ACHN (cell line): Measurements from ENCODE around the gene ADAM19.

Experiments used
- DNase-seq: peaks from one replicate; pipeline ENCODE4 v3.0.0-alpha.2; 2015
- in situ Hi-C: cut with HindIII; loops from 2 replicates; pipeline ENCODE4 v1.10.0; 2017; ENCODE audit warnings: low sequenced_read_pairs, low pct_ligation_motif_present, low pct_unique_long_range_greater_than_20kb

ADAM19 gene

DNA sequence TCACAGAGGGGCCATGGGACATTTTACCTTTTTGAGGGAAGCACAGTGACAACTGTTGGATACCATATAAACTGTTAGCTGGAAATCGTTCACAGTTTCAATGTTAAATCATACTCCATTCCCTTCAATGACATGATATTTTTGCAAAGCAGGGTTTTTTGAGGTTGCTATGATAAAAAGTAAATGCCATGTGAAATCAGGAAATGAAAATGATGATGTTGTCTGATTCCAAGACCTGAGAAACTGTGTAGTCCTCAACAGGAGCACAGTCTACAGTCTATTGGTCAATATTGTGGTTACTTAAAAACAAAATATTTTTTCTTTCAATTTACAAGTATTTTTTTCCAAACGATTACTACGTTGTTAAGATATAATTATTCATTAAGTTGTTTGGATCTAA lies 24.0 kb upstream of the ADAM19 start:
- in situ Hi-C loops, result no loop called here
- no peak for DNase-seq

DNA sequence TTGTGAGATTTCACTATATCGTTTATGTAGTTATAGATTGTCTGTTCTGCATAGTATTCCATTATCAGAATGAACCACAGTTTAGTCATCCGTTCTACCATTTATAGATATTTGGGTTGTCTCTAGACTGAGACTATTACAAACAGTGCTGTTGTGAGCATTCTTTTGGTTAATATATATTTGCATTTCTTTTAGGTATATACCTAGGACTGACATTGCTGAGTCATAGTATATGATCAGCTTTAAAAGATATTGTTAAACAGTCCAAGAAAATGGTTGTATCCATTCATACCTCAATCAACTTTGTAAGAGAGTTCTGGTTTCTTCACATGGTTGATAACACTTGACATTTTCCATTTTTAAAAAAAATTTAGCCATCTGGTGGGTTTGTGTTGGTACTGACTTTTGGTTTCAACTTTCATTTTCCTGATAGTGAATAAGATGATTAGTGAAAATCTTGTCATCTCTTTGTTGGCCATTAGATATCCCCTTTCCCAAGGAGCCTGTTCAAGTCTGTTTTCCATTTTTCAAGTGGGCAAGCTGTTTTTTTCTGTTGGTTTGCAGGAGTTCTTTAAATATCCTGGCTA lies 22.9 kb upstream of the ADAM19 start:
- in situ Hi-C loops, result no loop called here

DNA sequence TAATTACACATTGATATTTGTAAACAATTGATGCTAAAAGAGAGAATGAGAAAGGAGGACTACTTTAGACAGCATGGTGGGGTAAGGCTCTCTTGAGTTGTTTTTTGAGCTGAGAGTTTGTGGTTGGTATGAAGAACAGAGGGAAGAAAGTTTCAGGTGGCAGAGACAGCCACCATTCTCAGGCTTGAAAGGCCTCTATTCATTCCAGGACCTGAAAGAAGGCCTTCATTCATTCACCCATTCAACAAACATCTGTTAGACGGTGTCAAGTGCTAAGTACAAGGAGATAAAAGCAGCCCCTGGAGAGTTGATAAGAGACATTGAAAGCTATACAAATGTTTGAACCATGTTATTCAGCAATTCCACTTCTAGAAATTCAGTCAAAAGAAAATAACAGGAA lies 21.7 kb upstream of the ADAM19 start:
- DNase-seq, result no peak
- in situ Hi-C loops, result no loop called here

More for the DNA sequence above, 22.9 kb upstream of the ADAM19 start:
- DNase-seq, result no peak

- no peak for DNase-seq
- in situ Hi-C loops, result no loop called here
Observed at GRCh38 chr5:157596487-157596886, 20.9 kb upstream of the ADAM19 start.

GRCh38 chr5:157594675-157595459 lies 19.3 kb upstream of the ADAM19 start:
- in situ Hi-C loops, result no loop called here
- DNase-seq, result no peak

GRCh38 chr5:157594257-157594656 lies 18.7 kb upstream of the ADAM19 start:
- no peak for DNase-seq
- in situ Hi-C loops, result no loop called here

- no peak for DNase-seq
- in situ Hi-C loops, result no loop called here
Observed at GRCh38 chr5:157593052-157593757, 17.6 kb upstream of the ADAM19 start.

GRCh38 chr5:157592594-157592993 lies 17.0 kb upstream of the ADAM19 start:
- in situ Hi-C loops, result no loop called here

DNA sequence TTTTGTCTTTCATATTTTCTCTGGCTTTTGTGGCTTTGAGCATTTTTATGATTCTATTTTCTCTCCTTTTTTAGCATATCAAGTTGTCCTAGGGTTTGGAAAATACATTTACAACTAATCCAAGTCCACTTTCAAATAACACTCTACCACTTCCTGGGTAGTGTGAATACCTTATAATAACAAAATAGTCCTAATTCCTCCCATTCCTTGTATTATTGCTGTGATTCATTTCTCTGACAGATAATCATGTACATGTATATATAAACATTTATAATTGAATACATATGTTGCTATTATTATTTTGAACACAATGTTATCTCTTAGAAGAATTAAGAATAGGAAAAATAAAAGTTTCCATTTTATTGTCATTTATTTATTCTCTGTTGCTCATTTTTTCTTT lies 14.9 kb upstream of the ADAM19 start:
- in situ Hi-C loops, result no loop called here
- no peak for DNase-seq

More at GRCh38 chr5:157592594-157592993, 17.0 kb upstream of the ADAM19 start:
- DNase-seq, result no peak

DNA sequence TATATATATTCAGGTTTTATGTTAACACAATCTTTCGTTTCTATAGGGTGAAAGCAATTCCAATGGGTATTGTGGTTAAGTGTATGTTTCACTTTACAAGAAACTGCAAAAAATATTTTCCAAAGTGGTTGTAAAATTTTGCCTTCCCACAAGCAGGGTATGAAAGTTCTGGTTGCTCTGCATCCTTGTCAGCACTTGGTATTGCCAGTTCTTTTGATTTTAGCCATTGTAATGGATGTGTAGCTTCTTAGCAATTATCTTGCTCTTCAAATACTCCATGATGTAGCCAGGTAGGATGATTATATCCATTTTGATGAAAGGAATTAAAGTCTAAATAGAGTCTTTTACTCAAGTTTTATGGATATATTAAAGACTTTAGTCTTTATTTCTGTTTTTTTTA lies 9.1 kb upstream of the ADAM19 start:
- DNase-seq, result no peak
- in situ Hi-C loops, result no loop called here

DNA sequence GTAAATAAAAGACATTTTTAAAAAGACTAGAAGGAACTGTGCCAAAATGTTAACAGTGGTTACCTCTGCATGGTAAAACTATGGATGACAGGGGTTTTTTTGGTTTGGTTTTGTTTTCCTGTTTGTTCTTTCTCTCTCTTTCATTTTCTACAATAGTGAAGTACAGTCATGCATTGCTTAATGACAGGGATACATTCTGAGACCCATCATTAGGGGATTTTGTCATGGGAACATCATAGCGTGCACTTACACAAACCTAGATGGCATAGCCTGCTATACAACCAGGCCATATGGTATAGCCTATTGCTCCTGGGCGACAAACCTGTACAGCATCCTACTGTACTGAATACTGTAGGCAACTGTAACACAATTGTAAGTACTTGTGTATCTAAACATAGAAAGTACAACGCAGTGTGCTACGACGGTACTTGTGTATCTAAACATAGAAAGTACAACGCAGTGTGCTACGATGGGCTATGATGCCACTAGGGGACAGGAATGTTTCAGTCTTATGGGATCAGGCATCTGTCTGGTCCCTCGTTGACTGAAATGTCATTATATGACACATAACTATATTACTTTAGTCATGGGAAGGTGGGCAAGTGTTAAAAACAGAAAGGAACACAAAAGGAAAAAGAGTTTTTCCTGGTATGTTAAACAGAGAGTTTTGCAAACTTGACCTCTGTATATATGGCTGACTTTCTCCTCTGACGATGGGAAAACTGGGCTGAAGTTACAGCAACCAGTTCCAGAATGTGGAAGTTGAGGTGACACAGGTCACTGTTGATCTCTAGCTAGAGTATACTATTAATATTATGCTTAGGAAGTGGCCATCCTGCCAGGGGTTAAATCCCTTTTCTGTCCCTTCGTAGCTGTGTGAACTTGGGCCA lies 7.4 kb upstream of the ADAM19 start:
- no peak for DNase-seq
- in situ Hi-C loops, result no loop called here

- in situ Hi-C loops, result no loop called here
- no peak for DNase-seq
Observed at GRCh38 chr5:157581901-157582300, 6.3 kb upstream of the ADAM19 start.

DNA sequence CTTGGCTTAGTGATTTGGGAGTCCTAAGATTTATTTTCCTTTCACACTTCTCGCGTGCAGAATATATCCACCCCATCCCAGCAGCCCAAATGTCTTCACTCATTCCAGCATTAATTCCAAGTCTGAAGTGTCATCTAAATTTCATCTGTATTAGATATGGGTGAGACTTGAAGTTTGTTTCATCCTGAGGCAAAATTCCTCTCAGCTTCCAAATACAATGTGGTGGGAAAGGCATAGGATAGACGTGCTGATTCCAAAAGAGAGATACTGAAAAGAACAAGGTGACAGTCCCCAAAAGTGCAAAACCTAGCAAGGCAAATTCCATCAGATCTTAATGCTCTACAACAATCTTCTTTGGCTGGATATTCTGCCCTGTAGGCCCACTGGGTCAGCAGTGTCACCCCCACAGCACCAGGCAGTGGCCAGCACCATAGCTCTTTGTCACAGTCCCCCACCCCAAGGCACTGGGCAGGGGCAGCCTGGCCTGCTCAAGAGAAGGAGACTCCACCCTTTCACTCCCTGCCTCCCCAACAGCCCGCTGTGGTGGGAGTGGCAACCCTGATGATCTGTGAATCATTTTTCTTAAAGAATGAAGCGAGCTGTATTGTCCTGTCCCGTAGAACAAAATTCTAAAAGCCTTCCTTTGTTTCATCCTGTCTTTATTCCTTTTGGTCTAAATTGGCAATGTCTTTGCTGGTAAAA lies 2.7 kb upstream of the ADAM19 start:
- DNase-seq, result no peak
- in situ Hi-C loops, result no loop called here

- DNase-seq, result no peak
- in situ Hi-C loops, result no loop called here
Observed at GRCh38 chr5:157576678-157577077, 1.1 kb upstream of the ADAM19 start.

- in situ Hi-C loops, result no loop called here
- DNase-seq, result peak; percentile 31
Observed at GRCh38 chr5:157574456-157575380, 857 bp downstream of the ADAM19 start.

DNA sequence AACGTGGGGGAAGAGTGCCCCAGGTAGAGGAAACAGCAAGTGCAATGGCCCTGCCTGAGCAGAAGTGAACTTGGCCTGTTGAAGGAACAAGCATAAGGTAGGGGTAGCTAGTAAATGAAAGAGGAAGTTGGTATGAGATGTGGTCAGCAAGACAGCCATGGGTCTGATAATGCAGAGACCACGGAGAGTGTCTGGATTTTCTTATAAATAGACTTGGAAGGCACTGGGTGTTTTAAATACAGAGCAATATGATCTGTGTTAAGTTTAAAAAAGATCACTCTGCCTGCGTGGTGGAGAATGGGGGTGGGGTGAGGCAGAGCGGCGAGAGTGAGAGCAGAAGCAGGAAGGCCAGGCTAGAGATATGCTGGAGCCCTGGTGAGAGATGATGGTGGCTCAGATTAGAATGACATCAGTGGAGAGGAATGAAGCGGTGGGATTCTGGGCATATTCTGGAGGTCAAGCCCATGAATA lies 4.2 kb downstream of the ADAM19 start:
- DNase-seq, result no peak
- in situ Hi-C loops, result no loop called here

DNA sequence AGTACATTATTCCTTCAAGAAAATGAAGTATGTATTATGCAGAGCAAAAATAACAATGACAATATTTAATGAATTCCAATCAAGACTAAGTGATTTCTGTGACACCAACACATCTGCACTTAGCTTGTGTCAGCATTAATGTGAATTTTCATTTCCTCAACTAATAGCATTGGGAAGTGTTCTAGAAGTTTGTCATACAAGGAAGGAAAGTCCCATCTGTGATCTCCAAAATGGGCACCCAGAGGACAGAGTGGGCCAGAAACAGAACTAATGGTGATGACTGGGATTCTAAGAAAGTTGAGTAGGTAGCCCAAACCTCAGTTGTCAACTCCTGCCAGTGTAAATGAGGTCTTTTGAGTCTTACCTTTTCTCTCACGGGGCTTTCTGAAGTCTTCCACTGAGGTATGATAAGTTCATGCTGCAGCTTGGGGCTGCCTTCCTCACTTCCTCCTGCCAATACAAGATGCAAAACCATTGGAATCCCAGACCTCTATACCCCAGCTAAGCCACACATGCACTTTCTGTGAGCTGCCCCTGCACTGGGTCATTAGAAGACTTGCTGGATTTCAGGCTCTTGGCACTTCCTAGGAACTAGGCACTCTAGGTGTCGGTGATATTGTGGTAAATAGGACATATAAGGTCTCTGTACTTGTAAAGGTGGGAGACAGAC lies 4.9 kb downstream of the ADAM19 start:
- in situ Hi-C loops, result no loop called here
- DNase-seq, result no peak
